ENCODE measurements around the gene MCRIP1. TPM values are rescaled to one million over a fixed set of nuclear protein-coding genes. Genes with fewer than 3 reads are reported as not detected.
A peak's percentile ranks its signal among the peaks of the same experiment; 100 is the strongest.

Gene MCRIP1
- total and polyA plus RNA-seq, 2 of the 8 experiments (the other 6 are each of a cell fraction or from before 2014, with no cell fraction given): 103 to 151 TPM

GRCh38 chr17:81821147-81821546 lies 11.9 kb downstream of the MCRIP1 start:
- H3K4ac ChIP-seq (replicated peaks; ENCODE audit: insufficient read length, low read depth, low read length): no peak overlapping the region
- POLR2A ChIA-PET (ENCODE audit: partially characterized antibody): interaction anchor here (0.7 to 2.3 kb wide), 5 partner anchors 12 to 100 kb away, joined by 4 to 11 read pairs (median 6); partner anchors contain the start of gene MCRIP1
- FAIRE-seq: no peak
- H2BK120ac ChIP-seq (replicated peaks; ENCODE audit: low read depth, low read length): no peak overlapping the region
- H2BK20ac ChIP-seq (ENCODE audit: low read length): no peak overlapping the region
- H4K5ac ChIP-seq (ENCODE audit: insufficient read length, low read depth, low read length): no peak overlapping the region
- H4K20me1 ChIP-seq (replicated peaks in 1 of 2; ENCODE audit: control insufficient read depth in 1 of 2, insufficient read depth in 2 of 2, low read length in 2 of 2): peaks cover 4 to 9% of the 10 kb centered on the region in 2 experiments
- H2AFZ ChIP-seq (ENCODE audit: low read length): no peak overlapping the region
- no peak overlapping the region for H2AK5ac ChIP-seq (ENCODE audit: low read depth, low read length)
- H3K4me2 ChIP-seq (ENCODE audit: insufficient read depth in 1 of 2, low read depth in 2 of 2, low read length in 2 of 2): no peak overlapping the region
- H3K27ac ChIP-seq (ENCODE audit: low read depth, low read length): no peak overlapping the region
- no peak for DNase-seq (ENCODE audit: low read depth in 1 of 2, low spot score in 2 of 2)
- H3K27me3 ChIP-seq (replicated peaks in 1 of 4; ENCODE audit: control insufficient read depth in 3 of 4, extremely low read depth in 1 of 4, insufficient read depth in 3 of 4, low read length in 3 of 4): no peaks in the 10 kb centered on the region
- H4K91ac ChIP-seq (replicated peaks; ENCODE audit: insufficient read length, low read length): no peak overlapping the region
- H3K4me3 ChIP-seq (ENCODE audit: extremely low read depth in 1 of 4, insufficient read depth in 2 of 4, low read depth in 3 of 4, low read length in 4 of 4): no peak overlapping the region
- no peak overlapping the region for H3K18ac ChIP-seq (ENCODE audit: extremely low read depth, low read length)
- no peaks in the 10 kb centered on the region for H3K36me3 ChIP-seq (ENCODE audit: control insufficient read depth in 2 of 4, insufficient read depth in 4 of 4, low read length in 3 of 4)
- H3K79me1 ChIP-seq (ENCODE audit: low read depth, low read length): peaks cover 2% of the 10 kb centered on the region; the same call in 1 of the 2 replicates
- H3K23ac ChIP-seq (ENCODE audit: insufficient read length): no peak overlapping the region
- H2BK12ac ChIP-seq (ENCODE audit: low read depth, low read length): no peak overlapping the region
- H3K9me3 ChIP-seq (ENCODE audit: insufficient read depth in 2 of 2, low read depth in 1 of 2, low read length in 1 of 2): no peaks in the 10 kb centered on the region
- H3K4me1 ChIP-seq (replicated peaks in 1 of 4; ENCODE audit: control insufficient read depth in 3 of 4, insufficient read depth in 4 of 4, low read length in 3 of 4): peaks cover 0 to 14% (median 8%) of the 10 kb centered on the region in 4 experiments; a peak in 6 of 7 replicates
- 0 out of 2 replicates have a peak overlapping the region, but pooled peaks have one; percentile 8 for H2BK15ac ChIP-seq (ENCODE audit: low read length)
- no peak overlapping the region for H3K56ac ChIP-seq (replicated peaks; ENCODE audit: insufficient read length, low read depth, low read length)
- CTCF ChIA-PET (ENCODE audit: partially characterized antibody): interaction anchor here (0.8 to 2.5 kb wide), 8 partner anchors 8 to 96 kb away, joined by 3 to 19 read pairs (median 6); no protein-coding TSS in a partner anchor
- H3K9ac ChIP-seq (replicated peaks in 1 of 4; ENCODE audit: extremely low read depth in 1 of 4, low read depth in 3 of 4, low read length in 3 of 4): no peak overlapping the region
- H3K14ac ChIP-seq (ENCODE audit: insufficient read length): no peak overlapping the region
- WGBS, 2 experiments (ENCODE audit: extremely low coverage in 1 of 2, insufficient coverage in 1 of 2, insufficient read length in 1 of 2, insufficient replicate concordance in 2 of 2, low coverage in 1 of 2, low lambda C conversion rate in 2 of 2, missing lambda C conversion rate in 1 of 2): 99% methylated on average over 8 of the region's 8 CpGs; no CpG with 5 or more reads in 1 of the 2 experiments
- H3K23me2 ChIP-seq (ENCODE audit: low read depth, low read length): no peaks in the 10 kb centered on the region
- H4K8ac ChIP-seq (ENCODE audit: extremely low read depth, insufficient read depth, low read length): no peak overlapping the region; the same call in 1 of the 2 replicates
- H3K79me2 ChIP-seq (ENCODE audit: control insufficient read depth in 1 of 2, insufficient read depth in 2 of 2, low read length in 2 of 2): peaks cover 0 to 2% of the 10 kb centered on the region in 2 experiments; a peak in 1 of 4 replicates
- H2BK5ac ChIP-seq (ENCODE audit: low read depth, low read length): no peak overlapping the region
- TF ChIP-seq KDM1A (IDR thresholded peaks at IDR 0.05; ENCODE audit: borderline replicate concordance, low read length) (no peak), TBP (IDR thresholded peaks at IDR 0.05; ENCODE audit: low read depth, low read length) (no peak), SRF (IDR thresholded peaks at IDR 0.05; ENCODE audit: low read depth, low read length) (no peak), CHD2 (IDR thresholded peaks at IDR 0.05; ENCODE audit: low read length) (no peak), SUZ12 (IDR thresholded peaks at IDR 0.05; ENCODE audit: low read length) (no peak), EZH2 (IDR thresholded peaks at IDR 0.05; ENCODE audit: low read depth, low read length, severe bottlenecking) (no peak), CEBPB (IDR thresholded peaks at IDR 0.05; ENCODE audit: low read depth, low read length) (no peak)

Data from H1 (cell line).